IgD-negative memory B cell (primary cell): ENCODE data around the gene ASCL3. TPM values are rescaled to one million over a fixed set of nuclear protein-coding genes. Genes with fewer than 3 reads are reported as not detected.
"Not testable (repeated sequence)": the region's sequence is repeated elsewhere in the genome, so short reads cannot be mapped to it uniquely, and the experiment has no call there.

Experiments
- H3K27ac Mint-ChIP-seq, 3 donors: one replicate each; pipeline ENCODE4 v1.8.0; 2020 to 2022; ENCODE audit warnings: mild to moderate bottlenecking in 3 of 3, mixed read lengths in 3 of 3, moderate library complexity in 1 of 3
- H3K27me3 Mint-ChIP-seq: one replicate; pipeline ENCODE4 v1.8.0; 2021; ENCODE audit warnings: mixed read lengths
- H3K36me3 Mint-ChIP-seq: one replicate; pipeline ENCODE4 v1.8.0; 2020; ENCODE audit warnings: mild to moderate bottlenecking, mixed read lengths
- H3K4me1 Mint-ChIP-seq, 3 donors: one replicate each; pipeline ENCODE4 v1.8.0; 2020 to 2022; ENCODE audit warnings: mixed read lengths in 3 of 3, mild to moderate bottlenecking in 1 of 3
- H3K4me3 Mint-ChIP-seq, 4 donors: one replicate each; pipeline ENCODE4 v1.8.0; 2020 to 2022; ENCODE audit warnings: mild to moderate bottlenecking in 4 of 4, mixed read lengths in 4 of 4, moderate library complexity in 3 of 4
- H3K9me3 Mint-ChIP-seq, 3 donors: one replicate each; pipeline ENCODE4 v1.8.0; 2020 to 2021; ENCODE audit warnings: mixed read lengths in 3 of 3, mild to moderate bottlenecking in 1 of 3
- polyA plus RNA-seq: library from polyadenylated mRNA; unstranded; fragments of 300-500 nt; fragmentation: Illumina TruSeq; gene quantifications from one replicate; pipeline ENCODE4 v1.2.3, GENCODE V29; 2021

Gene ASCL3
- polyA plus RNA-seq, 1 donor from 2014 or later = not detected

- Mint-ChIP-seq H3K27ac (no peak overlapping the region), H3K4me3 (peak overlapping the region in 1 of 4 donors; percentile 50), H3K36me3 (peaks cover 6% of the 10 kb centered on the region)
These were observed 37.2 kb downstream of the ASCL3 start for GRCh38 chr11:8905528-8906165.

GRCh38 chr11:8899119-8899753 is 43.6 kb downstream of the ASCL3 start:
- Mint-ChIP-seq H3K36me3 (peaks cover 10% of the 10 kb centered on the region), H3K27me3 (peaks cover 3% of the 10 kb centered on the region), H3K9me3 (peaks cover 8 to 24% (median 13%) of the 10 kb centered on the region in 3 donors)

More at GRCh38 chr11:8905528-8906165, 37.2 kb downstream of the ASCL3 start:
- H3K4me1 Mint-ChIP-seq = peaks cover 8 to 27% (median 15%) of the 10 kb centered on the region in 3 donors
- peaks cover 2 to 4% (median 2%) of the 10 kb centered on the region in 3 donors for H3K9me3 Mint-ChIP-seq
- H3K27me3 Mint-ChIP-seq = peaks cover 2% of the 10 kb centered on the region

GRCh38 chr11:8891185-8891584 is 51.6 kb downstream of the ASCL3 start:
- peaks cover 24% of the 10 kb centered on the region for H3K27me3 Mint-ChIP-seq
- H3K27ac Mint-ChIP-seq, H3K4me3 Mint-ChIP-seq, H3K36me3 Mint-ChIP-seq, H3K4me1 Mint-ChIP-seq: not testable (repeated sequence)
- peaks cover 0 to 14% (median 3%) of the 10 kb centered on the region in 3 donors for H3K9me3 Mint-ChIP-seq

More at GRCh38 chr11:8899119-8899753, 43.6 kb downstream of the ASCL3 start:
- Mint-ChIP-seq H3K4me1 (peaks cover 0 to 2% (median 0%) of the 10 kb centered on the region in 3 donors), H3K27ac (no peak overlapping the region), H3K4me3 (peak overlapping the region in 1 of 4 donors; percentile 17)

Other genes starting within 250 kb of the ASCL3 start
- gene AKIP1, start 31.8 kb downstream of the ASCL3 start, polyA plus RNA-seq = 5.3 TPM
- gene C11orf16, start 10.1 kb downstream of the ASCL3 start, polyA plus RNA-seq = not detected
- 104 TPM for gene TMEM9B, start 21.4 kb upstream of the ASCL3 start, polyA plus RNA-seq
- not detected for gene NRIP3, start 61.0 kb upstream of the ASCL3 start, polyA plus RNA-seq
- gene SCUBE2, start 148.6 kb upstream of the ASCL3 start, polyA plus RNA-seq = not detected